ENCODE data around the gene PPFIBP2. TPM values are rescaled to one million over a fixed set of nuclear protein-coding genes. Genes with fewer than 3 reads are reported as not detected.
"Not testable (repeated sequence)": the region's sequence is repeated elsewhere in the genome, so short reads cannot be mapped to it uniquely, and the experiment has no call there.

Gene PPFIBP2
- total RNA-seq, 2 experiments from 2014 or later, result 5.7 to 7.2 TPM

DNA sequence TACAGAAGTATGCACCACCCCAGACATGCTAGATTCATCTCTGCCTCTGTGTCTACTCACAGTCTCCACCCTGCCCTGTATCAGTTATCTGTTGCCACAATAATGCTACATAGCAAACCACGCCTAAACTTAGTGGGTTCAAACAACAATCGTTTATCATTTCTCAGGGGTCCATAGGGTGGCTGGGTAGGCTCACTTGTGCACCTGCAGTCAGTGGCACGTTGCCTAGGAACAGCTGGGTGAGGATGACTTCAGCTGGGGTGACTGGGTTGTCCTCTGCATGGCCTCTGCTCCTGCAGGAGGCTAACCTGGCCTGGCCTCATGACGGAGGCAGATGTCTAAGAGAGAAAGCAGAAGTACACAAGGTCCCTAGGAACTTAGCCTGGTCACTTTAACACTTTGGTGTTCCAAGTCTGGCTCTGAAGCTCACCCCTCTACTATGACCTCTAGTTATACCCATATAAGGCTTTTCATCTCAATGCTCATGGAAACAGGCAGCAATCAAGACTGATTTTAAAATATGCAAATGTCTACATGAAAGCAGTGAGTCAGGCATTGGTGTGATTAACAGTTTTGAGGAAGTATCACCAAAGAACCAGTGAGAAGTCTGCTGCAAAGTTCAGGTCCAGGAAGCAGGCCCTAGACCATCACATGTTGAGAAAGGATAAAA lies 17.8 kb upstream of the PPFIBP2 start:
- POLR2A ChIA-PET, result no interaction called here
- CTCF ChIA-PET, result no interaction called here

DNA sequence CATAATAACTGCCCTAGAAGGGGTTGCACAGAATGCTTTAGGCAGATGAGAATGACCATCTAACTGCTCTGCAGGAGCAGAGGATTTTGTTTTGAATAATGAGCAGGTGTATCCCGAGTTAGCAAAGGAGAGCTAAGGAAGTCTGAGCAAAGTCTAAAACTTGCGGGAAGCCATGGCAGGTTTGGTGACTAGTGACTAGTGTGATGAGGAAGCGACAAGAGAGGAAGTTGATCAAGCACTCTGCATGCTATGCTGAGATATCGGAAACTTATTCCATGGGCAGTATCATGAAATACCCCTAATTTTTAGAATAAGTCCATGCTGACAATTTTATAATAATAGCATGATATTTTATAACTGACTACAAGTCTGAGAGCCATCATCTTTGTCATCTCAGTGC lies 15.6 kb upstream of the PPFIBP2 start:
- CTCF ChIA-PET, result no interaction called here

DNA sequence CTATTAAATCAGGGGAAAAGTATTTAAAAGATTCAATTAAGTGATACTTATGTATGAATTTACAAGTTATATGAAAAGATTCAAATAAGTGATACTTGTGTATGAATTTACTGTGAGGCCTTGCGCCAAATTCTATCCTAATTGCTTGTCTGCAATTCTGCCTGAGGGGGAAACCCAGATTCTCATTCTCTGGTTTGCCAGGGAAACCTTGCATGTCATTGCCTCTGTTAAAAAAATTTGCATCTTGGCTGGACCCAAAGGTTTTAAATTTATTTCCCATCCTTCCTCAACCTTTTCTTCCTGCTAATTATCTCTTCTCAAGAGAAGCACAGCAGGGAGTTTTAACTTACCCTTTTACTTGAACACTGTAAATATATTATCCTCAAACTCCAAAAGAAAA lies 14.7 kb upstream of the PPFIBP2 start:
- CTCF ChIA-PET, result no interaction called here
- POLR2A ChIA-PET, result no interaction called here

More for the DNA sequence above, 15.6 kb upstream of the PPFIBP2 start:
- POLR2A ChIA-PET, result no interaction called here

GRCh38 chr11:7500251-7500650 lies 13.5 kb upstream of the PPFIBP2 start:
- ChIA-PET CTCF (no interaction called here), POLR2A (no interaction called here)

DNA sequence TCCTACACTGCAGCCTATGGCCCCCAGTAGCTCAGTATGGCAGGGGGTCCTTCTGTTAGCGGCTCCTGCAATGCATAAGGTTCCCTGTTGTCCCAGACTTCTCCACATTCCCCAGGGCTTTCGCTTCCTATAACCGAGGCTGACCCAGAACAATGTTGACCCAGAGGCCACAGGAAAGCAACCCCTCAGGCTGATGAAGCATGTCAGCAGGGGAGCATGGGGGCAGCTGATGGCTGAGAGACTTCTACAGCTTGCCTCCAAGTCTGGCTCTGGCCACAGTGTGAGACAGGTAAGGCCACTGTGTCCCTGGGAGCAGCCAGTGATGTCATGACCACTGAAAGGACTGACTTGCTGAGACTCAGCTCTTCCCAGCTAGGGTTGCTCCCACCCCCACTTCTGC lies 12.5 kb upstream of the PPFIBP2 start:
- ChIA-PET POLR2A (no interaction called here), CTCF (no interaction called here)

DNA sequence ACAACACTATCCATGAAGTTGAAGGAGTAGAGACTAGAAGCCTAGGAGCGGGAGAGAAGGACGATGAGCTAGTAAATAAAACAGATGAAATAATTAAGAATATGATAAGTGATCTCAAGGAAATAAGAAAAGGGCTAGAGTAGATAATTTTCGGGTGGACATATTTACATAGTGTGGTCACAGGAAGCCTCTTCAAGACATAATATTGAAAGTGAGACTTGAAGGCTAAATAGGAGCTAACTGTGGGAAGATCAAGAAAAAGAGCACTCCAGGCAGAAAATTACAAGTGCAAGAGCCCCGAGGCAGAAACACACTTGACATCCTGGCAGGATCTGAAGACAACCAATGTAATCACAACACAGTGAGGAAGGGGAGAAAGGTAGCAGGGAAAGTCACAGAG lies 11.9 kb upstream of the PPFIBP2 start:
- ChIA-PET POLR2A (no interaction called here), CTCF (interaction anchor here (0.6 kb wide), 1 partner anchor 1207 kb away, joined by 3 read pairs; no protein-coding TSS in a partner anchor)

DNA sequence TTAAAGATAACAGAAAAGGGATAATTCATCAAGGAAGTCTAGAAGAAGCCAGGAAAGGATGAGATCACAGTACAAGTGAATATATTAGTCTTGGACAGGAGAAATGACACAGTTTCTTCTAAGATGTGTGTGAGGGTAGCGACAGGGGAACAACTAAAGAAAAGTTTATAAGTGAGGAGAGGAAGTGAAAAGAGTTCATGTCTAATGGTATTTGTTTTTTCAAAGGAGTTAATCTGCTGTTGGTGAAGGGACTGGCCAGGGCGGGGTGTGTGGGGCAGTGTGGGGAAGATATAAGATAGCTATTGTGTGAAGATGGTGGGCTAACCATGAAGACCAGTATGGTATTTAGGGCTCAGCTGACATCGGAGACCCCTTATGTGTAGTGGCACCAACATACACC lies 7.6 kb upstream of the PPFIBP2 start:
- CTCF ChIA-PET, result no interaction called here
- POLR2A ChIA-PET, result no interaction called here

- CTCF ChIA-PET, result no interaction called here
- POLR2A ChIA-PET, result no interaction called here
These were observed 5.7 kb upstream of the PPFIBP2 start for GRCh38 chr11:7508087-7508486.

- CTCF ChIA-PET, result no interaction called here
- POLR2A ChIA-PET, result no interaction called here
These were observed 3.8 kb upstream of the PPFIBP2 start for GRCh38 chr11:7509966-7510365.

DNA sequence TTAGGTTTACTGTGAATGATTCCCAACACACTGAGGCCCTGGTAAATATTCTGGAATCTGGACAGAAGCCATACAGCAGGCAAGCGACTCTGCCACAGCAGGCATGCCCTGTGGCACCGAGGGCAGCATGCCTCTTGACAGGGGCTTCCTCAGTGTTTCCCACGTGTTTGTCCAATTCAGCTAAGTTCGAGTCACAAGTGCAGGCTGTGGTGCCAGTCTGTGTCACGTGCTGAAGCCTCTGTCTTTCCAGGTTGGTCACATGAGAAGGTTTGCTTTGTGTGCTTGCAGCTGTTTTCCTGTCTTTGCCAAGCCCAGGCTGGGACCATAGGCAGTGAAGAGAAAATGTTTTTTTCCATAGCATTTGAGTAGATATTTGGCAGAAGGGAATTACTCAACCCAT lies 2.4 kb upstream of the PPFIBP2 start:
- POLR2A ChIA-PET, result no interaction called here

DNA sequence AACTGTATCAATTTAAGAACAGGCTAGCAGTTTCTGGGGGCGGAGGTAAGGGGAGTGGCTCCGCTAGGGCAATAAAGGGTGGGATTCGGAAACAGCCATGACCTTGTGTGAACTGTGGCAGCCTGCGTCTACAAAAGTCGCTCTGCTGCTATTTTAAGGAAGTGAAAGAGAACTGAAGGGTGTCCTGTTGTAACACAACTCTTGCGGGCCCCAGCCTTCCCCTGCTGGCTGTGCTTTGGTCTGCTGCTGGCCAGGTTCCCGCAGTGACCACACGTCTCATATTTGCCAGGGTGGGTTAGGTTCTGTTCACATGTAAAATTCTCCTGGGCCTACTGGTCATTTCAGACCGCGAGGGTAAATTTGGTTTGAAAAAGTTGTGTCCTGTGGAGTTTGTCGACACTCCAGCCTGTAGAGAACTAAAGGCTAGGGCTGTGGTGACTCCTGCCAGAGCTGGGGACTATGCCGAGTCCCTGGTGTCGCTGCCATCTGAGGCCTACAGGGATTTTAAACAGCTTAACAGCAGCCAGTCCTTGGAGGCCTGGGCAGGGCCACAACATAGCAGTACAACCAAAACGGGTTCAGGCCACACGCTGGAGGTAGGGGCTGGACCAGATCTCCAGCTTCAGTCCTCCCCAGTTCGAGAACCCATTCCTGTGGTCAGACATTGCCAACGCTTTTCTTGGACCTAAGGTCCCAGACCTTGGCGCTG lies 1.1 kb upstream of the PPFIBP2 start:
- CTCF ChIA-PET, result interaction anchor here (0.6 to 1.6 kb wide), 10 partner anchors 24 to 851 kb away, joined by 3 to 5 read pairs (median 4); no protein-coding TSS in a partner anchor
- POLR2A ChIA-PET, result interaction anchor here (0.6 kb wide), 1 partner anchor 161 kb away, joined by 3 read pairs; no protein-coding TSS in a partner anchor

More for the DNA sequence above, 2.4 kb upstream of the PPFIBP2 start:
- CTCF ChIA-PET, result no interaction called here

DNA sequence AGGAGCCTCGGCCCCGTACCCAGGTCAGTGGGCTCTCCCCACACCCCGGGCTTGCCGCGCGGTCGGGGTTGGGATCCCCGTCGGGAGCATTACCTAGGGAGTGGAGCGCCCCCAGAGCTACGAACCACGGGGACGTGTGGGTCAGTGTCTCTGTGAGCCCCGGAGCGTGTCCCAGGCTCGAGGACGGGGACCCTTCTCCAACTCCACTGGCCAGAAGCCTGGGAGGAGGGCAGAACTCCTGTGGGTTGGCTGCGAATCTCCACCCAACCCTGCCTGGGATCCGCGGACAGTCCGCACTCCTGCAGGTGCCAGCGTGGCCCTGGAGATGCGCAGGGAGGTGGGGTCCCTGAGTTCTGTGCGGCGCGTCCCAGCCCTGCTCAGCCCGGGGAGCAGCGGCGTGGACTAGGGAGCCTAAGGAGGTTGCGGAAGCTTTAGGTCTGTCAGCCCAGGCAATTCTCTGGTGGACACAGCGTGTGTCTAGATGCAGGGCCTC lies 346 bp downstream of the PPFIBP2 start:
- ChIA-PET CTCF (interaction anchor here (0.6 to 1.6 kb wide), 6 partner anchors 28 to 181 kb away, joined by 3 to 5 read pairs (median 4); no protein-coding TSS in a partner anchor), POLR2A (no interaction called here)

DNA sequence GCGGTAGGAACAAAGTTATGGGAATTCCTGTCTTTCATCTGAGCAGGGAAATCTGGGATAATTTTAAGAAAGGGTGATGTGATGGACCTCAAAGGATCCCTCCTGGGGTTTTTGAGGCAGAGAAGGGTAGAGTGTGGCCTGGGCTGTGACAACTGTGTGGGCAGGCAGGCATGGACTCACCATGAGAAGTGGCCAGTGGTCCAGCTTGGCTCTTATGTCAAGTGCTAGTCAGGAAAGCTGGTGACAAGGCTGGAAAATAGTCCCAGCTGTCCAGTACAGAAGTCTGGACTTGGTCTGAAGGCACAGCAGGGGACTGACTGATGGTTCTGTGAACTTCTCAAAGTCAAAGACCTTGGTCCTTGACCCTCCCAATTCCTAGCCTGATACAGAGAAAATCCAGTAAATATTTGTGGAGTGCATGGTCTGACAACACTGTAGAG lies 1.7 kb downstream of the PPFIBP2 start:
- ChIA-PET POLR2A (no interaction called here), CTCF (no interaction called here)

GRCh38 chr11:7516475-7516874 lies 2.7 kb downstream of the PPFIBP2 start:
- CTCF ChIA-PET, result no interaction called here

DNA sequence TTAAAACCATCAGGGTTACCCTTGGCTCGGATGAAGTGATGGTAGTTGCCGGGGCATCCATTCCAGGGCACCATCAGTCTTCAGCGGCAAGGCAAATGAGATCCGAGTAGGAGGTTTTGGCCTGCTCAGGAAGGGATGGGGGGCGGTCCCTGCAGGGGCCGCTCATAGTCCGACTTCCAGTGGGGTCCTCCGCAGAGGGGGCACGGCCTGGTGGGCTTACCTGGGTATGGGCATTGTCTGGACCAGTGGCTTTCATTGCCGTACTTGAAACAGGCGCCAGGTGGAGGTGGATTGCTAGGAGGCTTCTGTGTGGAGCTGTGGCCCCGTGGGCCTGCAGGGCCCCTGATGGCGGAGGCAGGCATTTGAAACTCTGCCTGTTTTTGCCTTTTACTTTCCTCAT lies 3.9 kb downstream of the PPFIBP2 start:
- POLR2A ChIA-PET, CTCF ChIA-PET: not testable (repeated sequence)

More at GRCh38 chr11:7516475-7516874, 2.7 kb downstream of the PPFIBP2 start:
- POLR2A ChIA-PET, result no interaction called here

GRCh38 chr11:7518811-7519562 lies 5.2 kb downstream of the PPFIBP2 start:
- POLR2A ChIA-PET, result no interaction called here
- CTCF ChIA-PET, result no interaction called here

- ChIA-PET POLR2A (interaction anchor here (0.7 kb wide), 1 partner anchor 33 kb away, joined by 3 read pairs; no protein-coding TSS in a partner anchor), CTCF (interaction anchor here (1.1 to 1.6 kb wide), 2 partner anchors 22 to 145 kb away, joined by 3 to 4 read pairs; no protein-coding TSS in a partner anchor)
These were observed 6.5 kb downstream of the PPFIBP2 start for GRCh38 chr11:7520011-7520942.

DNA sequence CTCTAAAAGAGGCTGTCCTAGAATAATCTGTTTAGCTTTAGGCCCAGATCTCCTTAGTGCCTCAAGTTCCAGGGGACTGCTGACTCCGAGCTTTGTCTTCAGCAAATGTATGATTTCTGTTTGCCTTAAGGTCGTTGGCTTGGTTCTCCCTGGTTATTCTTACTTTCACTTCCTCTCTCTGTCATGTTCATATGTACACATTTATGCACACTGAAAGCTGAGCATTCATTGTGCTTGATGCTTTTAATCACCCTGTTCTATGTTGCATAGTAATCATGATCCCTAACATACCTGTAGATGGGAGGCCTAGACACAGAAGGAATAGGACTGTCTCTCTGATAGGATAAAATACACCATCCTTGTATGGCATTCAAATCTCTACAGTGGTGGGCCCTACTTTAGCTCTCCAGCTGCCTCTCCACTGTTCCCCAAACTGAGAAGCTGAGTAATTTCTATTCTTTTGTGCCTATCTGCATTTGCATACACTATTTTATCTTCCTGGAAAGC lies 7.2 kb downstream of the PPFIBP2 start:
- POLR2A ChIA-PET, result interaction anchor here (0.7 kb wide), 1 partner anchor 32 kb away, joined by 3 read pairs; no protein-coding TSS in a partner anchor
- CTCF ChIA-PET, result interaction anchor here (1.1 to 1.6 kb wide), 2 partner anchors 21 to 144 kb away, joined by 3 to 4 read pairs; no protein-coding TSS in a partner anchor

DNA sequence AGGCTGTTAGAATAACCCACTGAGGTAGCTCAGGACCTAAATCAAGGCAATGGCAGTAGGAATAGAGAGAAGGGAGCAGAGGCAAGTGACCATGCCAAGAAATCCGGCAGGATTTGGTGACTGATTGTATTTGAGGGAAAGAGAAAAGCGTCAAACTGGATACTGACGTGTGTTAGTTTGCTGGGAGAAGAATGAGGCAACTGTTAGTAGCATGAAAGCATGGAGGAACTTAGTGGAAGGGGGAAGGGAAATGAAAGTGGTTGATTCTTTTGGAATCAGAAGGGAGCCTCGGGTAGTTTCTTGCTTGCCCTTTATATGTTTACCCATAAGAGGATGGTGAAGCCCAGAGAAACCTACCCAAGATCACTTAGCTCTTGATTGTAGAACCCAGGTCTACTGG lies 8.3 kb downstream of the PPFIBP2 start:
- ChIA-PET CTCF (no interaction called here), POLR2A (no interaction called here)

All from activated CD8-positive, alpha-beta memory T cell treated with anti-CD3 and anti-CD28 coated beads for 36 hours (primary cell).